IPS DF 6.9 (cell line): ENCODE results near the gene GPC2.
"Not testable (repeated sequence)": the region's sequence is repeated elsewhere in the genome, so short reads cannot be mapped to it uniquely, and the experiment has no call there.

ENCODE experiments used
- DNase-seq: peaks from one replicate; pipeline ENCODE4 v3.0.0-alpha.2; 2013; ENCODE audit warnings: low read depth, low spot score
- H3K27ac ChIP-seq: one replicate; pipeline ENCODE4 v1.5.1; 2013; ENCODE audit warnings: low read length, control low read depth
- H3K27me3 ChIP-seq: 2 replicates; pipeline ENCODE4 v1.6.1; 2013; ENCODE audit warnings: mild to moderate bottlenecking, low read length; ENCODE audit not compliant: control insufficient read depth, insufficient read depth
- H3K36me3 ChIP-seq: 2 replicates; pipeline ENCODE4 v1.6.1; 2013; ENCODE audit warnings: low read length; ENCODE audit not compliant: control insufficient read depth, insufficient read depth
- H3K4me1 ChIP-seq: 2 replicates; pipeline ENCODE4 v1.6.1; 2013; ENCODE audit warnings: low read length; ENCODE audit not compliant: control insufficient read depth, insufficient read depth
- H3K4me3 ChIP-seq: 2 replicates; pipeline ENCODE4 v1.5.1; 2013; ENCODE audit warnings: mild to moderate bottlenecking, low read length
- H3K9me3 ChIP-seq: 2 replicates; pipeline ENCODE4 v1.6.1; 2013; ENCODE audit warnings: low read length, inconsistent platforms; ENCODE audit not compliant: control insufficient read depth, insufficient read depth
- WGBS: extraction: QIAGEN DNeasy Blood & Tissue Kit; methylation state at CpG from one replicate; pipeline ENCODE4 v1.1.7; 2013; ENCODE audit warnings: mixed read lengths, missing lambda C conversion rate; ENCODE audit not compliant: insufficient read length, insufficient coverage; 5-methylcytosine and 5-hydroxymethylcytosine counted together

Gene GPC2

GRCh38 chr7:100148559-100149328 is 28.4 kb downstream of the GPC2 start, which contains the start of gene LAMTOR4:
TSS of gene LAMTOR4 (plus strand) at chr7:100148918. CDS start at chr7:100148973, 55 bp downstream.
- Histone ChIP-seq H3K4me3 (peak within 1 kb of the TSS; percentile 96), H3K36me3 (0 out of 2 replicates have a peak, but pooled peaks cover 3% of the 10 kb centered on the region), H3K27me3 (no peaks in the 10 kb centered on the region), H3K9me3 (no peaks in the 10 kb centered on the region), H3K4me1 (no peaks in the 10 kb centered on the region), H3K27ac (no peak within 1 kb of the TSS)
- WGBS: no CpG with 5 or more reads among the region's 46 CpGs
- peak; percentile 98 for DNase-seq

GRCh38 chr7:100148225-100148558 is 29.0 kb downstream of the GPC2 start:
- no peak for DNase-seq
- H3K27me3 ChIP-seq: no peaks in the 10 kb centered on the region
- H3K4me3 ChIP-seq: peak overlapping the region; percentile 6; the same call in 1 of the 2 replicates
- H3K4me1 ChIP-seq: no peaks in the 10 kb centered on the region
- no peaks in the 10 kb centered on the region for H3K9me3 ChIP-seq
- 0 out of 2 replicates have a peak, but pooled peaks cover under 1% of the 10 kb centered on the region for H3K36me3 ChIP-seq
- H3K27ac ChIP-seq: no peak overlapping the region
- WGBS: no CpG with 5 or more reads among the region's 14 CpGs

- no peak for DNase-seq
- H3K27ac ChIP-seq: no peak overlapping the region
- H3K9me3 ChIP-seq: no peaks in the 10 kb centered on the region
- H3K4me3 ChIP-seq: no peak overlapping the region
- no peaks in the 10 kb centered on the region for H3K36me3 ChIP-seq
- no peaks in the 10 kb centered on the region for H3K27me3 ChIP-seq
- no peaks in the 10 kb centered on the region for H3K4me1 ChIP-seq
- WGBS: no CpG with 5 or more reads among the region's 2 CpGs
Measured at GRCh38 chr7:100147278-100147677, 29.9 kb downstream of the GPC2 start.

GRCh38 chr7:100146350-100146749 is 30.8 kb downstream of the GPC2 start:
- not testable (repeated sequence) for H3K4me3 ChIP-seq, H3K27me3 ChIP-seq, H3K9me3 ChIP-seq, H3K27ac ChIP-seq, H3K36me3 ChIP-seq, DNase-seq, H3K4me1 ChIP-seq
- whole genome bisulfite sequencing: no CpG with 5 or more reads among the region's 4 CpGs

GRCh38 chr7:100142461-100142860 is 34.7 kb downstream of the GPC2 start:
- no peaks in the 10 kb centered on the region for H3K27me3 ChIP-seq
- H3K27ac ChIP-seq: no peak overlapping the region
- H3K36me3 ChIP-seq: no peaks in the 10 kb centered on the region
- WGBS: no CpG with 5 or more reads among the region's 3 CpGs
- H3K4me3 ChIP-seq: no peak overlapping the region
- DNase-seq: no peak
- H3K9me3 ChIP-seq: no peaks in the 10 kb centered on the region
- H3K4me1 ChIP-seq: no peaks in the 10 kb centered on the region

- Histone ChIP-seq H3K4me1 (no peaks in the 10 kb centered on the region), H3K27ac (no peak overlapping the region), H3K9me3 (no peaks in the 10 kb centered on the region), H3K4me3 (no peak overlapping the region), H3K27me3 (no peaks in the 10 kb centered on the region), H3K36me3 (no peaks in the 10 kb centered on the region)
- no CpG with 5 or more reads among the region's 3 CpGs for WGBS
- DNase-seq: no peak
Measured at GRCh38 chr7:100141555-100141949, 35.6 kb downstream of the GPC2 start.

- Histone ChIP-seq H3K4me1 (no peaks in the 10 kb centered on the region), H3K27ac (no peak overlapping the region), H3K36me3 (no peaks in the 10 kb centered on the region), H3K9me3 (no peaks in the 10 kb centered on the region), H3K4me3 (no peak overlapping the region), H3K27me3 (no peaks in the 10 kb centered on the region)
- DNase-seq: no peak
- no CpG with 5 or more reads among the region's 13 CpGs for WGBS
Measured at GRCh38 chr7:100137851-100138760, 39.1 kb downstream of the GPC2 start.

GRCh38 chr7:100132697-100133151 is 44.5 kb downstream of the GPC2 start:
- WGBS: no CpG with 5 or more reads among the region's 3 CpGs
- DNase-seq: no peak
- Histone ChIP-seq H3K36me3 (no peaks in the 10 kb centered on the region), H3K27me3 (no peaks in the 10 kb centered on the region), H3K27ac (no peak overlapping the region), H3K4me3 (no peak overlapping the region), H3K9me3 (no peaks in the 10 kb centered on the region), H3K4me1 (no peaks in the 10 kb centered on the region)

- H3K27me3 ChIP-seq: no peaks in the 10 kb centered on the region
- no peak for DNase-seq
- H3K27ac ChIP-seq: no peak overlapping the region
- no peaks in the 10 kb centered on the region for H3K4me1 ChIP-seq
- WGBS: no CpG with 5 or more reads among the region's 7 CpGs
- no peaks in the 10 kb centered on the region for H3K9me3 ChIP-seq
- H3K36me3 ChIP-seq: no peaks in the 10 kb centered on the region
- H3K4me3 ChIP-seq: no peak overlapping the region
Measured at GRCh38 chr7:100132126-100132525, 45.1 kb downstream of the GPC2 start.

GRCh38 chr7:100130608-100131453 is 46.4 kb downstream of the GPC2 start:
- Histone ChIP-seq H3K9me3 (no peaks in the 10 kb centered on the region), H3K36me3 (no peaks in the 10 kb centered on the region), H3K27ac (no peak overlapping the region), H3K27me3 (no peaks in the 10 kb centered on the region), H3K4me1 (no peaks in the 10 kb centered on the region), H3K4me3 (no peak overlapping the region)
- DNase-seq: peak; percentile 55
- WGBS: no CpG with 5 or more reads among the region's 24 CpGs
